ENCODE measurements around the gene THRB.

THRB gene

GRCh38 chr3:24367664-24368264 lies 126.9 kb downstream of the THRB start:
- H3K9ac ChIP-seq (ENCODE audit: insufficient read length, low read depth): no peak overlapping the region
- H3K9me3 ChIP-seq (ENCODE audit: insufficient read depth, low read length): no peaks in the 10 kb centered on the region
- no peaks in the 10 kb centered on the region for H3K4me1 ChIP-seq (ENCODE audit: insufficient read depth, insufficient read length)
- no peaks in the 10 kb centered on the region for H3K36me3 ChIP-seq (ENCODE audit: insufficient read depth, insufficient read length, low read length)
- H3K4me3 ChIP-seq (ENCODE audit: insufficient read length, low read depth): no peak overlapping the region
- no peaks in the 10 kb centered on the region for H3K27me3 ChIP-seq (ENCODE audit: insufficient read depth, insufficient read length)
- DNase-seq (ENCODE audit: low read depth, low spot score): no peak
- TF ChIP-seq ZNF274 (IDR thresholded peaks at IDR 0.05; ENCODE audit: low read depth, low read length): no peak

DNA sequence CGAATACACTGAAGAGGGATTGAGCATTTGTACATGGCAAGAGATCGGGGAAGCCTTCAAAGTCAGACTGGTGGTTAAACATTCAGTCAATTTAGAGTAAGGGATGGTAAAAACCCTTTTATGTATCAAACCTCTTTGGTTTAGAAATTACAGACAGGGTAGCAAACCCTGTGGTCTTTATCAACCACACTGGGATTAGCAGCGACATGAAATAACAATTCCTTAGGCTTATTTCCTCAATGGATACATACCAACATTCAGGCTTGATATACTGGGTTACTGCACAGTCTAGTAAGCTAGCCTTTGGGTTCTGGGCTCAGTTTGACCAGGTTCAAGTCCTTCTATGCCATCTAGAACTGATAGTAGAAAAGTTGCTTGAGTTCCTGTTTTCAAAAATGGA lies 127.4 kb downstream of the THRB start:
- no peak overlapping the region for H3K9ac ChIP-seq (ENCODE audit: insufficient read length, low read depth)
- H3K36me3 ChIP-seq (ENCODE audit: insufficient read depth, insufficient read length, low read length): no peaks in the 10 kb centered on the region
- no peak for TF ChIP-seq SUZ12 (IDR thresholded peaks at IDR 0.05; ENCODE audit: extremely low read depth, insufficient read depth, insufficient read length)
- no peaks in the 10 kb centered on the region for H3K4me1 ChIP-seq (ENCODE audit: insufficient read depth, insufficient read length)
- no peaks in the 10 kb centered on the region for H3K9me3 ChIP-seq (ENCODE audit: insufficient read depth, low read length)
- H3K27me3 ChIP-seq (ENCODE audit: insufficient read depth, insufficient read length): no peaks in the 10 kb centered on the region
- DNase-seq (ENCODE audit: low read depth, low spot score): no peak
- no peak overlapping the region for H3K4me3 ChIP-seq (ENCODE audit: insufficient read length, low read depth)

- no peaks in the 10 kb centered on the region for H3K4me1 ChIP-seq (ENCODE audit: insufficient read depth, insufficient read length)
- no peak for DNase-seq (ENCODE audit: low read depth, low spot score)
- H3K36me3 ChIP-seq (ENCODE audit: insufficient read depth, insufficient read length, low read length): no peaks in the 10 kb centered on the region
- H3K4me3 ChIP-seq (ENCODE audit: insufficient read length, low read depth): no peak overlapping the region
- no peak overlapping the region for H3K9ac ChIP-seq (ENCODE audit: insufficient read length, low read depth)
- TF ChIP-seq SUZ12 (IDR thresholded peaks at IDR 0.05; ENCODE audit: extremely low read depth, insufficient read depth, insufficient read length): no peak
- TF ChIP-seq YY1 (IDR thresholded peaks at IDR 0.05; ENCODE audit: insufficient read depth, insufficient read length): no peak
- TF ChIP-seq ZNF274 (IDR thresholded peaks at IDR 0.05; ENCODE audit: low read depth, low read length): no peak
- no peaks in the 10 kb centered on the region for H3K27me3 ChIP-seq (ENCODE audit: insufficient read depth, insufficient read length)
- no peaks in the 10 kb centered on the region for H3K9me3 ChIP-seq (ENCODE audit: insufficient read depth, low read length)
Measured at GRCh38 chr3:24365168-24365567, 129.5 kb downstream of the THRB start.

- DNase-seq (ENCODE audit: low read depth, low spot score): no peak
- H3K36me3 ChIP-seq (ENCODE audit: insufficient read depth, insufficient read length, low read length): no peaks in the 10 kb centered on the region
- no peak for TF ChIP-seq YY1 (IDR thresholded peaks at IDR 0.05; ENCODE audit: insufficient read depth, insufficient read length)
- TF ChIP-seq SUZ12 (IDR thresholded peaks at IDR 0.05; ENCODE audit: extremely low read depth, insufficient read depth, insufficient read length): no peak
- no peak for TF ChIP-seq ZNF274 (IDR thresholded peaks at IDR 0.05; ENCODE audit: low read depth, low read length)
- no peak overlapping the region for H3K9ac ChIP-seq (ENCODE audit: insufficient read length, low read depth)
- H3K27me3 ChIP-seq (ENCODE audit: insufficient read depth, insufficient read length): no peaks in the 10 kb centered on the region
- no peaks in the 10 kb centered on the region for H3K9me3 ChIP-seq (ENCODE audit: insufficient read depth, low read length)
- no peaks in the 10 kb centered on the region for H3K4me1 ChIP-seq (ENCODE audit: insufficient read depth, insufficient read length)
- no peak overlapping the region for H3K4me3 ChIP-seq (ENCODE audit: insufficient read length, low read depth)
Measured at GRCh38 chr3:24364359-24364758, 130.3 kb downstream of the THRB start.

DNA sequence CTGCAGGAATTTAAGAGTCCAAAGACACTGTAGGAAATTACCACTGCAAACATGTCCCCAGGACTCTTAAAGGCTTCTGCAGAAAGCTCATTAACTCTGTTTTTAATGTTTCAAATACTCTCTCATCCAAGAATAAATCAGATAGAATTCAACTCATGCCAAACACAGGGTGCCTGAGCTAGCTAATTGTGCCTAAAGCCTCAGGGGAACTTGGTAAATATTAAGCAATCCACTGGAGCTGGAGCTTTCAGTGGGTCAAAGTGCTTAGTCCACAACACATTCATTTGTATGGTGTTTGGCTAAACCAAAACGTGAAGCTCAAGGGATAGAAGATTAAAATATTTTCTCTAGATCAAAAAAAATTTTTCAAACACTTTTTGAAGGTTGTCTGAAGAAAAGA lies 131.4 kb downstream of the THRB start:
- Histone ChIP-seq H3K4me1 (ENCODE audit: insufficient read depth, insufficient read length) (no peaks in the 10 kb centered on the region), H3K9me3 (ENCODE audit: insufficient read depth, low read length) (no peaks in the 10 kb centered on the region), H3K36me3 (ENCODE audit: insufficient read depth, insufficient read length, low read length) (no peaks in the 10 kb centered on the region), H3K4me3 (ENCODE audit: insufficient read length, low read depth) (no peak overlapping the region), H3K9ac (ENCODE audit: insufficient read length, low read depth) (no peak overlapping the region), H3K27me3 (ENCODE audit: insufficient read depth, insufficient read length) (no peaks in the 10 kb centered on the region)
- no peak for DNase-seq (ENCODE audit: low read depth, low spot score)
- TF ChIP-seq YY1 (IDR thresholded peaks at IDR 0.05; ENCODE audit: insufficient read depth, insufficient read length) (no peak), ZNF274 (IDR thresholded peaks at IDR 0.05; ENCODE audit: low read depth, low read length) (no peak), SUZ12 (IDR thresholded peaks at IDR 0.05; ENCODE audit: extremely low read depth, insufficient read depth, insufficient read length) (no peak)

DNA sequence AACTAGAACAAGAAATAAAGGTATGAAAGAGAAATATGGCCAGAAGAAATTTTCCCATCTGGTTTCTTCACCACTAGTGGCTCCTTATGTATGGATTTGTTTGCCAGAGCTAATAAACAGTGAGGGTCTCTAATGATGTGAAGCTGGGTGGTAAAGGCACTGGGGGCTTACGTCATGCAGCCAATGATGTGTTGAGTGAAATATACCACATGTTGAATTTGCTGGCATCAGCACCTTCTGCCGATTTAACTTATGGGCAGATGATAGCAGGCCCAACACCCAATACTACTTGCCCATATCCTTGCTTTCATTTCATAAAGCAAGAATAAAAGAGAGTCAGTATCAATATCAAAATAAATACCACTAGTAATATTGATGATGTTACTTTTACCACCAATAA lies 133.0 kb downstream of the THRB start:
- Histone ChIP-seq H3K27me3 (ENCODE audit: insufficient read depth, insufficient read length) (no peaks in the 10 kb centered on the region), H3K4me1 (ENCODE audit: insufficient read depth, insufficient read length) (no peaks in the 10 kb centered on the region), H3K36me3 (ENCODE audit: insufficient read depth, insufficient read length, low read length) (no peaks in the 10 kb centered on the region), H3K9ac (ENCODE audit: insufficient read length, low read depth) (no peak overlapping the region), H3K4me3 (ENCODE audit: insufficient read length, low read depth) (no peak overlapping the region), H3K9me3 (ENCODE audit: insufficient read depth, low read length) (no peaks in the 10 kb centered on the region)
- no peak for DNase-seq (ENCODE audit: low read depth, low spot score)
- TF ChIP-seq ZNF274 (IDR thresholded peaks at IDR 0.05; ENCODE audit: low read depth, low read length): no peak
- TF ChIP-seq SUZ12 (IDR thresholded peaks at IDR 0.05; ENCODE audit: extremely low read depth, insufficient read depth, insufficient read length): no peak
- no peak for TF ChIP-seq YY1 (IDR thresholded peaks at IDR 0.05; ENCODE audit: insufficient read depth, insufficient read length)

- no peak overlapping the region for H3K4me3 ChIP-seq (ENCODE audit: insufficient read length, low read depth)
Measured at GRCh38 chr3:24360957-24361356, 133.7 kb downstream of the THRB start.

More at GRCh38 chr3:24360957-24361356, 133.7 kb downstream of the THRB start:
- Histone ChIP-seq H3K9ac (ENCODE audit: insufficient read length, low read depth) (no peak overlapping the region), H3K9me3 (ENCODE audit: insufficient read depth, low read length) (no peaks in the 10 kb centered on the region), H3K27me3 (ENCODE audit: insufficient read depth, insufficient read length) (no peaks in the 10 kb centered on the region), H3K4me1 (ENCODE audit: insufficient read depth, insufficient read length) (no peaks in the 10 kb centered on the region), H3K36me3 (ENCODE audit: insufficient read depth, insufficient read length, low read length) (no peaks in the 10 kb centered on the region)
- no peak for DNase-seq (ENCODE audit: low read depth, low spot score)
- TF ChIP-seq SUZ12 (IDR thresholded peaks at IDR 0.05; ENCODE audit: extremely low read depth, insufficient read depth, insufficient read length): no peak
- TF ChIP-seq YY1 (IDR thresholded peaks at IDR 0.05; ENCODE audit: insufficient read depth, insufficient read length): no peak
- TF ChIP-seq ZNF274 (IDR thresholded peaks at IDR 0.05; ENCODE audit: low read depth, low read length): no peak

Data from NT2/D1 (cell line).